ENCODE data around the gene SDC1. TPM values are rescaled to one million over a fixed set of nuclear protein-coding genes. Genes with fewer than 3 reads are reported as not detected.

Gene SDC1
- total and polyA plus RNA-seq, 2 experiments from 2014 or later = 92.3 to 107 TPM

DNA sequence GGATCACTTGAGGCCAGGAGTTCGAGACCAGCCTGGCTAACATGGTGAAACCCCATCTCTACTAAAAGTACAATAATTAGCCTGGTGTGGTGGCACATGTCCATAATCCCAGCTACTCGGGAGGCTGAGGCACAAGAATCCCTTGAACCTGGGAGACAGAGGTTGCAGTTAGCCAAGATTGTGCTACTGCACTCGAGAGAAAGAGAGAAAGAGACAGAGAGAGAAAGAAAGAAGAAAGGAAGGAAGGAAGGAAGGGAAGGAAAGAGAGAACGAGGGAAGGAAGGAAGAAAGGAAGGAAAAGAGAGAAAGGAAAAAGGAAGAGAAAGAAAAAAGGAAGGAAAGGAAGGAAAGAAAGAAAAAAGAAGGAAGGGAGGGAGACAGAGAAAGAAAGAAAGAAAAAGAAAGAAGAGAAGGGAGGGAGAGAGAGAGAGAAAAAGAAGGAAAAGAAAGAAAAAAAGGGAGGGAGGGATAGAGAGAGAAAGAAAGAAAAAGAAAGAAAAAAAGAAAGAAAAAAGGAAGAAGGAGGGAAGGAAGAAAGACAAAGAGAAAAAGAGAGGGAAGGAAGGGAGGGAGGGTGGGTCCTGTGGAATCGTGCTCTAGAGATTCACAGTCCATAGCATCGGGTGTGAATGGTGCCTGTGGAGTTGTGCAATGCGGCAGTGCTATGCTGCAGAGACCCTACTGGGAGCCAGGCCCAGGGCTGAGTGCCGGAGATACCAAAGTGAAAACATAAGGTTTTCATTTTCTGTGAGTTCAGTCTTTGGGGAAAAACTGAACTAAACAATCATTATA, 4.6 kb upstream of the SDC1 start:
- H3K36me3 ChIP-seq (replicated peaks; ENCODE audit: insufficient read depth, low read depth) = no peaks in the 10 kb centered on the region
- peaks cover 8% of the 10 kb centered on the region for H3K4me1 ChIP-seq (ENCODE audit: insufficient read depth)
- no peaks in the 10 kb centered on the region for H4K20me1 ChIP-seq (ENCODE audit: insufficient read depth, poor library complexity, severe bottlenecking)
- H3K4me2 ChIP-seq = no peak overlapping the region
- no peak for DNase-seq (ENCODE audit: low spot score)
- WGBS (ENCODE audit: low lambda C conversion rate, missing lambda C conversion rate) = 67% methylated on average over 7 of the region's 8 CpGs
- H3K4me3 ChIP-seq = no peak overlapping the region
- H3K27ac ChIP-seq = peak overlapping the region; percentile 25
- TF ChIP-seq EZH2phosphoT487 (IDR thresholded peaks at IDR 0.05; ENCODE audit: low read depth, severe bottlenecking, unreplicated experiment) = no peak
- no peak for TF ChIP-seq EZH2 (IDR thresholded peaks at IDR 0.05; ENCODE audit: borderline replicate concordance)
- TF ChIP-seq, protein P1, sequence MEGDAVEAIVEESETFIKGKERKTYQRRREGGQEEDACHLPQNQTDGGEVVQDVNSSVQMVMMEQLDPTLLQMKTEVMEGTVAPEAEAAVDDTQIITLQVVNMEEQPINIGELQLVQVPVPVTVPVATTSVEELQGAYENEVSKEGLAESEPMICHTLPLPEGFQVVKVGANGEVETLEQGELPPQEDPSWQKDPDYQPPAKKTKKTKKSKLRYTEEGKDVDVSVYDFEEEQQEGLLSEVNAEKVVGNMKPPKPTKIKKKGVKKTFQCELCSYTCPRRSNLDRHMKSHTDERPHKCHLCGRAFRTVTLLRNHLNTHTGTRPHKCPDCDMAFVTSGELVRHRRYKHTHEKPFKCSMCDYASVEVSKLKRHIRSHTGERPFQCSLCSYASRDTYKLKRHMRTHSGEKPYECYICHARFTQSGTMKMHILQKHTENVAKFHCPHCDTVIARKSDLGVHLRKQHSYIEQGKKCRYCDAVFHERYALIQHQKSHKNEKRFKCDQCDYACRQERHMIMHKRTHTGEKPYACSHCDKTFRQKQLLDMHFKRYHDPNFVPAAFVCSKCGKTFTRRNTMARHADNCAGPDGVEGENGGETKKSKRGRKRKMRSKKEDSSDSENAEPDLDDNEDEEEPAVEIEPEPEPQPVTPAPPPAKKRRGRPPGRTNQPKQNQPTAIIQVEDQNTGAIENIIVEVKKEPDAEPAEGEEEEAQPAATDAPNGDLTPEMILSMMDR (IDR thresholded peaks at IDR 0.05; ENCODE audit: poor library complexity) = no peak
- H3K9me3 ChIP-seq (ENCODE audit: low read depth) = no peaks in the 10 kb centered on the region
- H3K27me3 ChIP-seq = no peaks in the 10 kb centered on the region
- H2AFZ ChIP-seq = no peak overlapping the region
- no peaks in the 10 kb centered on the region for H3K79me2 ChIP-seq
- H3K9me2 ChIP-seq (replicated peaks; ENCODE audit: insufficient read depth) = no peaks in the 10 kb centered on the region

DNA sequence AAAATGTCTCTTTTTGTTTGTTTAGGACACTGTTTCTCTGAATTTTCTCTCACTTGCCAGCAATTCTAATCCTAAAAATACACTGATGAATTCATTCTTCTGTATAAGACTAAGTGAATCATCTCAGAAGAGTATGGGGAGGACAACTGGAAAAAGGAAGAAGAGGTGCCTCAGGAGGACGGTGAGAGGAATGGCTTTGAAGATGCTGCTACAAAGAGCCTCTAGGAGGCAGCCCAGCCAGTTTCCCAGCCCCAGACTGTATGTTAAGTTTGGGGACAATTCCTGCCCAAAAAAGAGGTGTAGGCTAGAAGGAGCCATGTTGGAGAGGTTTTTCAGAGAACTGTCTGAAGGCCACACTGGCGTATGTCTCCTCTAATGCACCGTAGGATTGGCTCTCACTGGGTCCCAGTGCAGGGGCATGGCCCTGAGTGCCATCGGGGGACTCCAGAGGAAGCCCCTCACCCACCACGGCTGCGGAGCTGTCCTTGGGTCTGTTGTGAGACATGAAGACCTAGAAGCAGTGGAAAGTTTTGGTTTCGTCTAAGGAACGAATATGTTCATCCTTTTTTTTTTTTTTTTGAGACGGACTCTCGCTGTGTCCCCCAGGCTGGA, 3.1 kb upstream of the SDC1 start:
- WGBS (ENCODE audit: low lambda C conversion rate, missing lambda C conversion rate) = 91% methylated on average over 10 of the region's 10 CpGs
- H3K36me3 ChIP-seq (replicated peaks; ENCODE audit: insufficient read depth, low read depth) = no peaks in the 10 kb centered on the region
- H2AFZ ChIP-seq = no peak overlapping the region
- H3K4me1 ChIP-seq (ENCODE audit: insufficient read depth) = peaks cover 8% of the 10 kb centered on the region
- peaks cover 7% of the 10 kb centered on the region for H3K79me2 ChIP-seq
- no peak overlapping the region for H3K27ac ChIP-seq
- H3K4me2 ChIP-seq = no peak overlapping the region
- no peak for DNase-seq (ENCODE audit: low spot score)
- no peaks in the 10 kb centered on the region for H3K9me2 ChIP-seq (replicated peaks; ENCODE audit: insufficient read depth)
- no peaks in the 10 kb centered on the region for H3K9me3 ChIP-seq (ENCODE audit: low read depth)
- H3K27me3 ChIP-seq = no peaks in the 10 kb centered on the region
- H3K4me3 ChIP-seq = no peak overlapping the region
- no peaks in the 10 kb centered on the region for H4K20me1 ChIP-seq (ENCODE audit: insufficient read depth, poor library complexity, severe bottlenecking)
- TF ChIP-seq, protein P1 (IDR thresholded peaks at IDR 0.05; ENCODE audit: poor library complexity) = no peak
- TF ChIP-seq EZH2 (IDR thresholded peaks at IDR 0.05; ENCODE audit: borderline replicate concordance) = no peak
- TF ChIP-seq EZH2phosphoT487 (IDR thresholded peaks at IDR 0.05; ENCODE audit: low read depth, severe bottlenecking, unreplicated experiment) = no peak

DNA sequence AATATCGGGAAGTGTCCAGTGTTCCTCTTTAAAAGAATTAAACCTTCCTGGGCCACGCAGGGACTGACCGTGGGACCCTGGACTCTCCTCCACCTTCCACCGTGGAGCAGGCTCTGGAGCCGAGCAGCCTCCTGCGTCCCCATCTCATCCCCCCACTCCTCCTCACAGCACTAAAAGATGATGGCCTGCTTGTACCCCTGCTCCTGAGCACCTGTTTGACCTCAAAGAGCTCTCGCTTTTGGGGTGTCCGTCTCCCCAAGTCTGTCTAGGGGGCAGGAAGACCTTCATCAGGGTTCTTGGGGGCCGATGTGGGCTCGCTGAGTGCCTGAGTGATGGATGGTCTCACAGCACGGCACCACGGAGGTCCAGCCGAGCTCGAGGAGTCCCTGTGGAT, 1.2 kb upstream of the SDC1 start:
- no peaks in the 10 kb centered on the region for H3K27me3 ChIP-seq
- H3K27ac ChIP-seq = peak overlapping the region; percentile 97
- H3K79me2 ChIP-seq = peaks cover 25% of the 10 kb centered on the region
- H3K36me3 ChIP-seq (replicated peaks; ENCODE audit: insufficient read depth, low read depth) = no peaks in the 10 kb centered on the region
- 94% methylated on average over 14 of the region's 14 CpGs for WGBS (ENCODE audit: low lambda C conversion rate, missing lambda C conversion rate)
- DNase-seq (ENCODE audit: low spot score) = no peak
- H3K9me2 ChIP-seq (replicated peaks; ENCODE audit: insufficient read depth) = no peaks in the 10 kb centered on the region
- H3K4me3 ChIP-seq = no peak overlapping the region
- peaks cover 24% of the 10 kb centered on the region for H3K4me1 ChIP-seq (ENCODE audit: insufficient read depth)
- TF ChIP-seq EZH2 (IDR thresholded peaks at IDR 0.05; ENCODE audit: borderline replicate concordance) (no peak), EZH2phosphoT487 (IDR thresholded peaks at IDR 0.05; ENCODE audit: low read depth, severe bottlenecking, unreplicated experiment) (no peak)
- TF ChIP-seq, protein P1 (IDR thresholded peaks at IDR 0.05; ENCODE audit: poor library complexity) = no peak
- peak overlapping the region; percentile 54 for H2AFZ ChIP-seq
- H4K20me1 ChIP-seq (ENCODE audit: insufficient read depth, poor library complexity, severe bottlenecking) = no peaks in the 10 kb centered on the region
- H3K9me3 ChIP-seq (ENCODE audit: low read depth) = no peaks in the 10 kb centered on the region
- H3K4me2 ChIP-seq = peak overlapping the region; percentile 99
